ENCODE measurements around the gene FNDC10.

- no peak for TF ChIP-seq TCF12 (IDR thresholded peaks at IDR 0.05; ENCODE audit: low read depth)
- TF ChIP-seq EP300 (IDR thresholded peaks at IDR 0.05; ENCODE audit: borderline replicate concordance), result no peak
- TF ChIP-seq YY1 (IDR thresholded peaks at IDR 0.05; ENCODE audit: low read depth), result no peak
- no peak for TF ChIP-seq NFIC (IDR thresholded peaks at IDR 0.05)
- no peak for TF ChIP-seq REST (IDR thresholded peaks at IDR 0.05; ENCODE audit: low read depth)
Measured at GRCh38 chr1:1598051-1598719, 1.8 kb downstream of the FNDC10 start.

Data from Ishikawa (cell line).